Kidney tubule cell (primary cell): ENCODE measurements around the gene MEPCE.

Experiments
- DNase-seq: peaks from one replicate; pipeline ENCODE4 v3.0.0-alpha.2; 2018; ENCODE audit warnings: low spot score

The MEPCE gene

DNA sequence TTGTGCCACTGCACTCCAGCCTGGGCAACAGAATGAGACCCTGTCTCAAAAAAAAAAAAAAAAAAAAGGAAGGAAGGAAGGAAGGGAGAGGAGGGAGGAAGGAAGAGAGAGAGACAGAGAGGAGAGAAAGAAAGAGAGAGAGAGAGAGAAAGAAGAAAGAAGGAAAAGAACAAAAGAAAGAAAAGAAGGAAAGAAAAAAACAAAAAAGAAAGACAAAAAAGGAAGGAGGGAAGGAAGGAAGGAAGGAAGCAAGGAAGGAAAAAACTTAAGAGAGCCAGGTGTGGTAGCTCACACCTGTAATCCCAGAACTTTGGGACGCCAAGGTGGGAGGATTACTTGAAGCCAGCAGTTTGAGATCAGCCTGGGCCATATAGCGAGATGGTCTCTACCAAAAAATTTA, 35.2 kb downstream of the MEPCE start:
- DNase-seq: no peak

DNA sequence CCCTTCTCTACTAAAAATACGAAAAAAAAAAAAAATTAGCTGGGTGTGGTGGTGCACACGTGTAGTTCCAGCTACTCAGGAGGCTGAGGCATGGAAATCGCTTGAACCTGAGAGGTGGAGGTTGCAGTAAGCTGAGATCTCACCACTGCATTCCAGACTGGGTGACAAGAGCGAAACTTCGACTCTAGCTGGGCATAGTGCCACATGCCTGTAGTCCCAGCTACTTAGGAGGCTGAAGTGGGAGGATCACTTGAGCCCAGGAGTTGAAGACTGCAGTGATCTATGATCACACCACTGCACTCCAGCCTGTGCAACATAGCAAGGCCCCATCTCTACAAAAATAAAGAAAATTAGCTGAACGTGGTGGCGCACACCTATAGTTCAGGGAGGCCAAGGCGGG, 35.7 kb downstream of the MEPCE start:
- DNase-seq: peak; percentile 41

DNA sequence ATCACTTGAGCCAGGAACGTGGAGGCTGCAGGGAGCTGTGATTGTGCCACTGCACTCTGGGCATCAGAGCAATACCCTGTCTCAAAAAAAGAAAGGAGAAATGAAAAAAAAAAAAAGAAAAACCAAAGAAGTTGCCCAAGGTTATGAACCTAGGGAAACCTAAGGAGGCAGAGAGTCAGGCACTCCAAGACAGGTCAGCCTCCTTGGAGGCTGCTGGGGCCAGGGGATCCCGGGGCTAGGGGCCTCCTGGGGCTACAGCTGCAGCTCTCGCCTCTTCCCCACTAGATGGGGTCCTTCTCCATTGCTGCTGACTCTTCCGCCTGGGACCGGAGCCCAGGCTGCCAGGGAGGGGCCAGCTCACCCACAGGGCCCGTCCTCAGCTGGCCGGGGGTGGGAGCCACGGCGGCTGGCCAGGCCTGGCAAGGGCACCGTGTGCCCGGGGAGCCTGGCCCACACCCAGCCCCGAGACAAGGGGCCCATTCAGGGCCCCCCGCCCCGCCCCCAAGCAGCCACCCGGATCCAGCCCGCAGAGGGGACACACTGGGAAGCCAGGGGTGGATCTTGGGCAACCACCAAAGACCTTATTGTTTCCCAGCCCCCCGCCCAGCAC, 36.2 kb downstream of the MEPCE start:
- DNase-seq: peak; percentile 76

DNA sequence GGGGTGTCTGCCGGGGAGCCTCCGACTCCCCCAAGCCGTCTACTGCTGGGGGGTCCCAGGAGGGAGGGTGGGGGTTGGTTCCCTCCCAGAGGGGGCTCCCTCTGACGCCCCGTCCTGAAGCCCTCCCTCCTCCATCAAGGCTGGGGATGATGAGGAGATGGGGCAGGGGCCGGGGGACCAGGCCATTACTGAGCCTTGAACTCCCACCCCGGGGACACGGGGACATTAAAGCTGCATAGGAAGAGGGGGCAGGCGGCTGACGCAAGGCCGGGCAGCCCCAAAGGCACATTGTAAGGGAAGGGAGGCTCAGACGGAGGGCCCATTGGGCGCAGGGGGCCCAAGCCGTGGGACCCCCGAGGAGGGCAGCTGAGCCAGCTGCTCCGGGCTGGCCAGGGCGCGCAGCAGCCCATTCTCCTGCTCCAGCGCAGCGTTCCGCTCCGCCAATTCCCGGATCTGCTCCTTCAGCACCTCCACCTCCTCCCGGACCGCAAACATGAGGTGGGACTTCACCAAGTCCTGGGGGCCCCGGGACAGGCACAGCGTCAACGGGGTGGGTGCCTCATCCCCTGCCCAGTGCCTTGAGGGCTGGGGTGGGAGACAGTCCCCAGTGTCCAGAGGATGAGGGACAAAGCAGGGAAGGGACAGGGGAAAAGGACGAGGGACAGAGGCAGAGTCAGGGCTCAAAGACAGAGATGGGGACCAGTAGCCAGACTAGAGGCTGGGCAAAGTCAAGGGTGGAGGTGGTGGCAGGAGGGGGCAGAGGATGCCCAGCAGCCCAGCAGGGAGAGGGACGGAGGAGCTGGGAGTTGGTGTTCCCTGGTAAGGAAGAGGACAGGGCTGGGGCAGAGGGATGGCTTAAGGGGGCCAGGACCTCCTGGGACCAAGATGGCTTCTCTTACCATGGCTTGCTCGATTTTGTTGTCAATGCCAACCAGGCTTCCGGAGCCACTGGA, 37.3 kb downstream of the MEPCE start:
- no peak for DNase-seq

DNA sequence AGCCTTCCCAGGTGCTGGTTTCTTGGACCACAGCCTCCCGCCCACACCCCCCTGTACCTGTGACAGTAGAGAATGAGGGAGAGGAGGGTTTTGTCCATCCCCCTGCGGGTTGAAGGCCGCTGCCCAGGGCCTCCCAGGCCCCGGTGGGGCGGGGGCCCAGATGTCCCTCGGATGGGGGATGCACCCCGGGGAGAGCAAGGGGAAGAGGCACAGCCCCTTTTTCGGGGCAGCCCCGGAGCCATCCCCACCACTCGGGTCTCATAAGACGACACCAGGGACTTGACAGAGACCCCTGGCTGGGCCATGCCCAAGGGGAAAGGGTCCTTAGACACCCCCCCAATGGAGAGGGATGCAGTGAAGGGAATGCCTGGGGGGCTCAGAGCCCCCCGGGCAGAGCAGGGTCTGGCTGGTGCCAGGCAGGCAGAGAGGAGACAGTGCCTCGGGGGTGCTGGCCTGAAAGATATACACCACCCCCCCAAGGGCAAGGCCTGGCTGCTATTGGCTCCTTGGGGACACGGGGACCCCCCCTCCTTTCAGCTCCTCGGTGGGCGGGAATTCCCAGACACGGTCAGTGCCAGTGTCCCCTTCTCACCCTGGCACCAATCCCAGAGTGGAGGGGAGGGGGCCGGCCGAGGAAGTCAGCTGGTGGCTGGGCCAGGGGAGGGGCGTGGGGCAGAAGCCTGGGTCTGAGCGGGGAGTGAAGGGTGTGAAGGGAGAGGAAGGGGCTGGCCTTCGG, 38.2 kb downstream of the MEPCE start:
- DNase-seq: no peak

DNA sequence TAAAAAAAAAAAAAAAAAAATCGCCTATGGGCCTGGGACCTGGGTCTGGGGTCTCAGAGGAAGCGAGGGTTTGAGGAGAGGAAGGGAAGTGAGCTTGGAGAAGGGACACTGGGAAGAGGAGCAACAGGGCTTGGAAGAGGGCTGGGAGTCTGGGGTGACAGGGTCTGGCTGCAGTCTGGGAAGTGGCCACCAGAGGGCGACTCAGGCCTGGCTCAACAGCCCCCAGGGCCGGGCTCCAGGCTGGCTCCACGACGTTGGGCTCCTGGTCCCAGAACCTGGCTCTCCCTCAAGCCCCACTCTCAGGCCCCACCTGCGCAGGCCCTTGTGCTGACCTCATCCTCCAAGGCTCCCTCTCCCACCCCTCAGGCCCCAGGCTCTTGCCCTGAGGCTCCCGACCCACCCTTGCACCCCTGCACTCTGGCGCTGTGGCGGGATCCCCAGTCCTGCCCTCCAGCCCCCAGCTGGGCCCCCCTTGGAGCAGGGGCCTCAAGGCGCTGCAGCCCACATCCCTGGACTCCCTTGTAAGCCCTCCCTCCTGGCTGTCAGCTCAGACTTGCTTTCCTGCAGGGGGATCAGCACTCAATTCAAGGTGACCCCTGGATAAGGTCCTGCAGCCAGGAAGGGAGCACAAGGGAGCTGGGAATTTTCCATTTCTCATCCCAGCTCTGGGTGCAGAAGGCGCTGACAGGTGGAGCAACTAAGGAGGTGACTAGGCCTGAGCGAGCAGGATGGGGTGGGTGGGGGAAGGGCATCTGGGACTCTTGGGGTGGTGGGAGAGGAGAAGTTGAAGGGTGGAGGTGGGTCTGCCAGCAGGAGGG, 39.8 kb downstream of the MEPCE start:
- peak; percentile 71 for DNase-seq

DNA sequence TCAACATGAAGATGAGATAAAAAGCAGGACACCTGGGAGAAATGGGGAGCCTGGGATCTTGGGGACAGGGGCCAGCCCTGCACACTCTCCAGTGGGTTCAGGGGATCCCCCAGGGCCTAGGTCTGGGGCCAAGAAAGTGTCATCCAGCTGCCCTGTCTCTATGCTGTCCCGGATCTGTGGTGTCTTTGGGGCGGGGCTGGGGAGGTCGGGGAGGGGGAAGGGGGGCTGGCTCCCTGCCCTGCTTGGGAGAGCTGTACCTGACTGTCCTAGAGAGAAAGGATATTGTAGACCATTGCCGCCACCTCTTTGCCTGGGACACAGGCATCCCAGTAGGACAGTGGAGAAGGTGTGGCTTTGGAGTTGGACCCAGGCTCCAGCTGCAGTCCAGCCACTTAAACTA, 41.4 kb downstream of the MEPCE start:
- no peak for DNase-seq

DNA sequence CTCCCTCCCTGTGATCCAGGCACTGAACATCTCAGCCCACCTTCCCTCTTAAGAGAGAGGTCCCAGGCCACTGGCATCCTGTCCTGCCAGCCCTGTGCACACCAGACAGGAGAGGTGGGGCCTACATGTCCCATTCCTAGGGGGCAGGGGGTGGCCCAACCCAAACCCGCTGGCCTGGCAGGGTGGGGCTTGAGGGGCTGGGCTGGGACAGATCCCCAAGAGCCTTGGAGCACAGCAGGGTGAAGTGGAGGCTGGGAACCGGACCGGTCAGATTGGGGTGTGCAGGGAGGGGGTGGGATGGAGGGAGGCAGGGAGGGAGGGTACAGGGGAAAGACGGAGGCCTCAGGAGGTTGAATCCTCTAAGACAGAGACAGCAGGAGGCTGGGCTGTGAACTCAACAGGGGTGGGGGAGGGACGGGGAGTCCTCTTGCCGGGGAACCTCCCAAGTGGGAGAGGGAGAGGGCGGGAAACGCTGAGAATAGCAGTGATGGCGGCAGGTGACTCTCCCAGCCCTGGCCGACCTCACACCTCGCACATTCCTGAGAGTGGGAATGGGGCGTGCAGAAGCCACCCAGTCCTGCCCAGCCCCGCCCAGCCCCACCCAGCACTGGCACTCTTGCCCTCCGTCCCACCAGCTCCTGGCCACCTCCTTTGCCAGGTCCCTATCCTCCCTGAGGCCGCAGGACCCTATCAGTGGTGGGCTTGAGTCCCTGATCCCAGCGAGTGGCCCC, 42.7 kb downstream of the MEPCE start:
- DNase-seq: no peak

DNA sequence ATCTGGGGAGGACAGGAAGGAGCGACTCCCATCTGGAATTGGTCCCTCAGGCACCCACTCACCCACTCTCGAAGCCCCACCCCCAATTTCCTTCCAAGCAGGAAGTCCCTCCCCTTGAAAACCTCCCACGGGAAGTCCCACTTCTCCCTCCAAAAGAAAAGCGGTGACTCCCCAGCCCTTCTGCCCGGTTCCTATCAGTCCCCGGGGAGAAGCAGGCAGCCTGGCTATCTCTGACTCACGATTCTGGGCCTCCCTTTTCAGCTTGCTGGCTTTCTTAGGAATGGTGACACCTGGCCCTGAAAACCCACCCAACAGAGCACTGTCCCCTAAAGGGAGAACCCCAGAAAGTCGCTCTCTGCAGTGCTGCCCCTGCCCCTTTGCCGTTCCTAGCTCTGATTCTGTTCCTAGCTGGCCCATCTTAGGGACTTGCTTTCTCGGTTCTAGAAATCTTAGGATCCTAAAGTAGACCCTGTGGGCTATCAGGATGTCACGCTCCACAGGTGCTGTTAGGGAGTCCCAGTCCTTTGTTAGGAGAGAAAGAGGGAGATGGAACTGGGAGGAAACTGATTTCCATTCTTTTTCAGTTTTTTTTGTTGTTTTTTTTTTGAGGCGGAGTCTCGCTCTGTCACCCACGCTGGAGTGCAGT, 43.3 kb downstream of the MEPCE start:
- peak; percentile 60 for DNase-seq

DNA sequence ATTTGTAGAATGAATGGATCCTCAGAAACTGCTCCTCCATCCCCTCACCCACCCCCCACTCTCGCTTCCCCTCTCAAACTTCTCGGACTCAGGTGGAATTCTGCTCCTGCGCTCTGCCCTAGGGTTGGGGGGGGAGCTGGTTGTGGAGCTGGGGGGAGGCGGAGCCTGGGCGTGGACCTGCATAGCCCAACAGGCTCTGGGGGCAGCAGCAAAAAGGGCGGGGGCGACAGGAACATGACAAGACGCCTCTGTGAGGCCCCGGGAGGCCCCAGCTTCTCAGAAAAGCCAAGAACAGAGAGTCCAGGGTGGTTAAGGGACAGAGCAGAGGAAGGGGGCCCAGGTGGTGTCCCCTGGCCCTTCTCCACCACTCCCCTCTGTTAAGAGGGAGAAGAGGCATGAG, 45.9 kb downstream of the MEPCE start:
- DNase-seq: no peak

DNA sequence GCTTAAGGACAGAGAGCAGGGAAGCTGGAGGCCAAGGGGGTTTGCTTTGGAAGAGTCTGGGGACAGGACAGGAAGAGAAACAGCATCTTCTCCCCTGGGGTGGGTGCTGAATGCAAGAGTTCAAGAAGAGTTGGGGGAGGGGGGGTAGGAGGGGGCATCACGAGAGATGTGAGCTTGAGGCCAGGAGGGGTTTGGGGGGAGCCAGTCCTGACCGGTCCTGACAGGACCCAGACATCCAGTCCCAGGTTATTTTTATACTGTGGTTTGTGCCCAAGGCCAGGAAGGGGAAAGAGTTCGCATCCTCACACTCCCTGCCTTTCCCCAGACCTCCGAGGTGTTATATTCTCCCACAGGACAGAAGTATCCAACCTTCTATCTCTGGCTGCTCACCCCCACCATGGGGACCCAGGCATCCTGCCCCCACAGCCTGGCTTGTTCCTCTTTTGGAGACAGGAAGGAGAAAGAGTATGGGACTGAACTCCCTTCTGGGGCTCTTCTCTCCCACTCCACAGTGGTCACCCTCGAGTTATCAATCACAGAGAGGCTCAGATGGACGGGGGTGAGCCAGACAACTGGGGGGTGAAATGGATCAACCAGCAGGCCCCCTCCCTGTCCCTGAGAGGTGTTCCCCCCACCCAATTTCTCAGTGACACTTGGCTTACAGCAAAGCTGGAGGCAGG, 46.6 kb downstream of the MEPCE start:
- no peak for DNase-seq

DNA sequence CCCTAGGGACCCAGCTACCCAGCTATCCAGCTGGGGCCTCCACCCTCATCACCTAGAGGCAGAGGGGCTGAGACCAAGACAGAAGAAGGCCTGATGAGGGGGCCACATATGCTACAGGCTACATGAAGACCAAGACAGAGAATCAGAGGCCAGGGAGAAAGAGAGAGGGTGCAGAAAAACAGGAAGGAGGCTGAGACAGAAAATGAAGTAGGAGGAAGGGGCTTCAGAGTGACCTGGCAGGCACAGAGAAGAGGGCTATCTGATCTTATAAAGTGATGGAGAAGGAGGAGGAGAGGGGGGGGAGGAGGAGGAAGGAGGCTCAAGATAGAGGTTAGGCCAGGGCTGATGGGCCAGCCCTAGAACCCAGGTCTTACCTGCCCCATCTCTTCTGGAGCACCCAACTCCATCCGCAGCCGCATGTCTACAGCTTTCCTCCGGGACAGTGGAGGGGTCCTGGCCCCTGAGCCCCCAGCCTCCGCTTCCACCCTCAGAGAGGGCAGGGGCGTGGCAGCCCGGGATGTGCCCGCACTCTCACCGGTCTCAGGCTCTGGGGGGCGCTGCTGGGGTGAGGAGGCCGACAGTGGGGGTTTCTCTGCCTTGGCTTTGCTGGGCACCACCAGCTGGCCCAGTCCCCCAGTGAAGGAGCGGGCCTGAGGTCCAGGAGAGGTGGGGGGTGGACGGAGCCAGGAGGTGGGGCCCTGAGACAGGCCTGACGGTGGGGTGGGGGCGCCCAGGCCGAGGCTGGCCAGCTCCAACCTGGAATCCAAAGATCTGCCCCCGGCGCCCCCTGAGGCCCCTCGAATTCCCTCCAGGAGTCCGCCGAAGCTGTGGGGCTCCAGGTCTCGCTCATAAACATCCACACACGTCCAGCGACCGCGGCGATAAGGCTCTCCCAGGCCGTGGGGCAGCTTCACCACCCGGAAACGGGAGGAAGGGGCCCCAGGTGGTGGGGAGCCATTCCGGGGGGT, 47.6 kb downstream of the MEPCE start:
- DNase-seq: no peak

DNA sequence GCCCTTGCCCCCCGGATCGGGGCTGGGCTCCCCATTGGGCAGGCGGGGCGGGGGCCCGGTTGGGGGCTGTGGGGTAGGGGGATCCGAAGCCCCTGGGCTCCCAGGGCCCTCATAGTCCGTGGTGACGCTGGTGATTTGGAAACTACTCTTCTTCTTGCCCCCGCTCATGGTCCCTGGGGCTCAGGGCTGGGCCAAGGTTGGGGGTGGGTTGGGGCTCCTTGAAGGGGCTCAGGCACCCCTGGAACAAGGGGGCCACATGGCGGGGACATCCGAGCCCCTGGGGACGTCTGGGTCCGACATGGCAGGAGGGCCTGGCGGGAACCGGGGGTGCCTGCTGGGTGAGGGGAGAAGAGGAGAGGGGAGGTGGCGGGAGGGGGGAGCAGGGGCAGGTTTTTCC, 48.2 kb downstream of the MEPCE start:
- no peak for DNase-seq

DNA sequence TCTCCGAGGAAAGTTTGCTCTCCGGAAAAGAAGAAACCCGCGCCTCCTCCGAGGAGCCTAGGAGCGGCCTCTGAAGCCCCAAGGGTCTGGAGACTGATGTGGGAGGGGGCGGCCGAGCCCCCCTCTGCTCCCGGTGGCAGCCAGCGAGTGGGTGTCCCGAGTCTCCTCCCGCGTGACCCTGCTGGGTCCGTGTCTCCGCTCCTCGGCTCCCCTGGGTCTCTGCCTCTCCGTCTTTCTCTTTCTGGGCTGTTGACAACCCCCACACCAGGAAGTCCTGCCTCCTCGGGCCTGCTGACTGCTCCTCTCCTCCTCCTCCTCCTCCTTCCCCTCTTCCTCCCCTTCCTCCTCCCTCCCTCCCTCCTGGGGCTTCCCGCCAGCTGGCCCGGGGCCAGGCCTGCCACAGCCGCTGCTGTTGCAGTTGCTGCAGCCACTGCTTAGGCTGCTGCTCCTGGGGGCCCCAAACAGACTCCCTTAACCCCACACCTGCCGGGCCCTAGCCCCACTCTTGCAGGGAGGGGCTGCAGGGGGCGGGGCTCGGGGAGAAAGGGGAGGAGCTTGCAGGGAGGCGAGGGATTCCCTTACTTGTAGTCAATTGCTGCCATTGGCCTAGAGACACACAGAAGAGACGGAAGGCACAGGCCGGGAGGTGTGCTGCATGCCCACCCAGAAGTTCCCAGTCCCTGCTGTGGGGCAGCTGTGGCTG, 49.5 kb downstream of the MEPCE start, which contains the start of gene TSC22D4:
Gene TSC22D4 (minus strand): TSS at position 257 of the 703 bp plus-strand sequence. CDS start 1,176 bp downstream, outside the sequence.
- peak; percentile 94 for DNase-seq

DNA sequence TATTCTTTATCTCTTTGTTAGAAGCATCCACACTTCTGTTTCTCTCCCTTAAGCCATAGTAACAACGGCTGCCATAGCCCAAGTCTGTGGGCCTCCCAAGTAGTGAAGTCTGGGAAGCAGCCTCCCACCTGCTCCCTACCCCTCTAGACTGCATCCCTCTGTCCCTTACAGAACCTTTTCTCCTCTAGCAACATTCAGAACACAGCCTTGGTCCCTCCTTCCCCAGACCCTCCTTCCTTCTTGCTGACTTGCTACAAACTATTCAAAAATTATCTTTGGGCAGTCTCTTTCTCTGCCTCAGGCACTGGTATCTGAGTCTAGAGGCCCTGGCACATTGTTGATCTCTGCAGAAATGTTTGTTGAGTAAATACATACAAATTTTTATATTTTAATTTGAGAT, 51.8 kb downstream of the MEPCE start:
- DNase-seq: no peak

DNA sequence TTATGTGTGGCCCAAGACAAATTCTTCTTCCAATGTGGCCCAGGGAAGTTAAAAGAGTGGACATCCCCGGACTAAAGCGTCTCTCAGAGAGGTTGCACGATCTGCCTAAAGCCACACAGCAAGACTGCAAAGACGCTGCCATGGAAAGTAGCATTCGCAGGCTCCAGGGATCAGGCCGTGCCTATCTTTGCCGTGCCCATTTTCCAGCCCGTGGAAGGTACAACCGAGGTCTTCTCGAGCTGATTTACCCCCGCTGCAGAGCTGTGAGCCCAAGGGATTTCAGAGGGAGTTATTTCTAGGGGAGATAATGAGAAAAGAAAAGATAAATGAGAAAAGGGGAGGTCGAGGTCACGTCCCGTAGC, 53.1 kb downstream of the MEPCE start:
- no peak for DNase-seq

DNA sequence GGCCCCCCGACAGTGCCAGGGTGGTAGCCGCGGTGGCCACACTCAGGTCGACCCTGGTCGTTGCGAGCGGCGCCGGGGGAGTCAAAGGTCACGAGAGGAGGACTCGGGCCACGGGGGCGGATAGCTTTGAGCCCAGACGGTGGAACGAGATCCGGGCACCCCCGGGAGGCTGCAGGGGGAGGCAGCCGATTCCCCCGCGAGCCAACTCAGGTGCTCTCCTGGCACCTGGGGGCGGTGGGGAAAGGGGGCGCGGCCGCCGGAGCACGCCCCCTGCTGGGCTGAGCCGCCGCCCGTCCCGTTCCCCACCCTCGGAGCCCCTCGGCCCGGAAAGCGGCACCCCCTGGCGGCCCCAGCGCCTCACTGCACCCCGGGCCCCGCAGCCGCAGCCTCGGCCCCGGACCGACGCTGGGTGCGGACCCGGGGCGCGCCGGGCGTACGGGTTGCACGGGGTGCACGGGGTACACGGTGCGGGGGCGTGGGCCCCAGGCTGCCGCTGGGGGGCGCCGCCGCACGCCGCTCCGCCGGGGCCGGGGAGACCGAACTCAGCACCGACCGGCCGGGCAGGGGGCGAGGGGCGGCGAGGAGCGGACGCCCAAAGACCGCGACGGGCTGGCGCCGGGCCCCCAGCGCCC, 53.6 kb downstream of the MEPCE start:
- peak; percentile 60 for DNase-seq
